GM12891 (cell line): ENCODE measurements around the gene ARHGEF6.

ENCODE experiments used
- PAX5 ChIP-seq: IDR thresholded peaks from 2 replicates; pipeline ENCODE4 v1.6.1; 2011; ENCODE audit warnings: low read length, moderate library complexity, mild to moderate bottlenecking; ENCODE audit not compliant: insufficient read depth, severe bottlenecking
- POLR2A ChIP-seq: IDR thresholded peaks from 2 replicates; pipeline ENCODE4 v1.6.1; 2011; ENCODE audit warnings: low read depth, low read length, control low read depth
- POLR2AphosphoS5 ChIP-seq: IDR thresholded peaks from 2 replicates; pipeline ENCODE4 v1.6.1; 2011; ENCODE audit warnings: low read depth, low read length, control low read depth
- TAF1 ChIP-seq: IDR thresholded peaks from 2 replicates; pipeline ENCODE4 v1.6.1; 2011; ENCODE audit warnings: low read depth, low read length, control low read depth

- no peak for TF ChIP-seq POLR2A
- TF ChIP-seq TAF1, result no peak
- TF ChIP-seq POLR2AphosphoS5, result no peak
- TF ChIP-seq PAX5, result no peak
Measured at GRCh38 chrX:136622568-136622967, 158.2 kb downstream of the ARHGEF6 start.
